Chondrocyte (in vitro differentiated cells): Measurements from ENCODE around the gene PTPN4. TPM values are rescaled to one million over a fixed set of nuclear protein-coding genes. Genes with fewer than 3 reads are reported as not detected.
A peak's percentile ranks its signal among the peaks of the same experiment; 100 is the strongest.

ENCODE experiments used
- DNase-seq: peaks from one replicate; pipeline ENCODE4 v3.0.0; 2021; ENCODE audit warnings: mixed read lengths, low spot score
- H3K27ac Mint-ChIP-seq: one replicate; pipeline ENCODE4 v1.8.0; 2021; ENCODE audit warnings: mild to moderate bottlenecking, moderate library complexity, mixed read lengths; ENCODE audit not compliant: unreplicated experiment
- H3K27me3 Mint-ChIP-seq: 2 replicates; pipeline ENCODE4 v1.8.0; 2021; ENCODE audit warnings: low read depth, mixed read lengths
- H3K36me3 Mint-ChIP-seq: 2 replicates; pipeline ENCODE4 v1.8.0; 2021; ENCODE audit warnings: low read depth, mixed read lengths
- H3K4me1 Mint-ChIP-seq: 2 replicates; pipeline ENCODE4 v1.8.0; 2021; ENCODE audit warnings: low read depth, mild to moderate bottlenecking, mixed read lengths
- H3K4me3 Mint-ChIP-seq: one replicate; pipeline ENCODE4 v1.8.0; 2021; ENCODE audit warnings: mild to moderate bottlenecking, moderate library complexity, mixed read lengths; ENCODE audit not compliant: unreplicated experiment
- H3K9me3 Mint-ChIP-seq: 2 replicates; pipeline ENCODE4 v1.8.0; 2021; ENCODE audit warnings: low read depth, mixed read lengths
- total RNA-seq: library from RNA; stranded (reverse); gene quantifications from 3 replicates; pipeline ENCODE4 v1.2.1, GENCODE V29; 2021
- TF ChIP-seq, protein P1 (sequence below): fragments of 200-600 bp; sonication (generic); IDR thresholded peaks from 2 replicates; pipeline ENCODE4 v1.5.0; 2021; ENCODE audit warnings: antibody characterized with exemption, mild to moderate bottlenecking, moderate library complexity

Gene PTPN4
- total RNA-seq, 1 donor from 2014 or later = 24.2 TPM

DNA sequence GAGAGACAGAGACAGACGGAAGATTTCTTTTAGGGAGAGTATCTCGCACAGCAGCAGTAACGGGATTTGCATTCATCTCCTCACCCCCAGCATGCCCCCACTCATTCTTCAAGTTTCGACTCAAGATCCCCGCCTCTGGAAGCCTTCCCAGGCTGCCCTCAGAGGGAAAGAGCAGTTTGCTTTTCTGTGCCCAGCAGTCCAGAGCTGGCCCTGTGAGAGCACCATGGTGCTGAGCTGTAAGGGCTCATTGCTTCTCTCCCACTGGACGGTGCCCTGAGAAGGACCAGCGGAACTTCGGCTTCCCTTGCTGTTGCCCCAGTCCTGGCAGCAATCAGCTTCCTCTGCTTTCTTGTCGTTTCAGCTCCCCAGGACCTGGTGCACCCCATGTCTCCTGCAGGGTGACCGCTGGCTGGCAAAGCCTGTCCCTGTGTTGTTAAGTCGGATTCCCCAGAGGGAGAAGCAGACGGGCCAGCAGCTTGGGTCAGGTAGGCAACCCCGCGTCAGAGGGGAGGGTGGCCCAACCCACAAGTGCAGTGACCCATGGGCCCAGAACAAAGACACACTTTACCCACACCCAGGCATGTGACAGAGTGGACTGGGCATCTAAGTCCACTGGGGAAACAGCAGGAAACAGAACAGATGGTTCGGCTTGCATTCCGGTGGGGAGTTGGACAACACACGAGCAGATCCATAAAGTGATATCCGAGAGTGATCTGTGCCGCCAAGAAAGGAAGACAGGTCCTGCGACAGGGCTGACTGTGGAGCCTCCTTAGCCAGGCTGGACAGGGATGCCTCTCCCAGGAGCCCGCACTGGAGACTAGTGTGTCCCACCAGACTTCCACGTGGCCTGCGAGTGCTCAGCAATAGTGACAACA lies 44.1 kb upstream of the PTPN4 start:
- H3K27me3 Mint-ChIP-seq = peaks cover 29% of the 10 kb centered on the region
- no peak overlapping the region for H3K27ac Mint-ChIP-seq
- no peaks in the 10 kb centered on the region for H3K9me3 Mint-ChIP-seq
- DNase-seq = peak; percentile 78
- no peaks in the 10 kb centered on the region for H3K36me3 Mint-ChIP-seq
- H3K4me1 Mint-ChIP-seq = peaks cover 4% of the 10 kb centered on the region
- no peak overlapping the region for H3K4me3 Mint-ChIP-seq
- TF ChIP-seq, protein P1, sequence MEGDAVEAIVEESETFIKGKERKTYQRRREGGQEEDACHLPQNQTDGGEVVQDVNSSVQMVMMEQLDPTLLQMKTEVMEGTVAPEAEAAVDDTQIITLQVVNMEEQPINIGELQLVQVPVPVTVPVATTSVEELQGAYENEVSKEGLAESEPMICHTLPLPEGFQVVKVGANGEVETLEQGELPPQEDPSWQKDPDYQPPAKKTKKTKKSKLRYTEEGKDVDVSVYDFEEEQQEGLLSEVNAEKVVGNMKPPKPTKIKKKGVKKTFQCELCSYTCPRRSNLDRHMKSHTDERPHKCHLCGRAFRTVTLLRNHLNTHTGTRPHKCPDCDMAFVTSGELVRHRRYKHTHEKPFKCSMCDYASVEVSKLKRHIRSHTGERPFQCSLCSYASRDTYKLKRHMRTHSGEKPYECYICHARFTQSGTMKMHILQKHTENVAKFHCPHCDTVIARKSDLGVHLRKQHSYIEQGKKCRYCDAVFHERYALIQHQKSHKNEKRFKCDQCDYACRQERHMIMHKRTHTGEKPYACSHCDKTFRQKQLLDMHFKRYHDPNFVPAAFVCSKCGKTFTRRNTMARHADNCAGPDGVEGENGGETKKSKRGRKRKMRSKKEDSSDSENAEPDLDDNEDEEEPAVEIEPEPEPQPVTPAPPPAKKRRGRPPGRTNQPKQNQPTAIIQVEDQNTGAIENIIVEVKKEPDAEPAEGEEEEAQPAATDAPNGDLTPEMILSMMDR = no peak

DNA sequence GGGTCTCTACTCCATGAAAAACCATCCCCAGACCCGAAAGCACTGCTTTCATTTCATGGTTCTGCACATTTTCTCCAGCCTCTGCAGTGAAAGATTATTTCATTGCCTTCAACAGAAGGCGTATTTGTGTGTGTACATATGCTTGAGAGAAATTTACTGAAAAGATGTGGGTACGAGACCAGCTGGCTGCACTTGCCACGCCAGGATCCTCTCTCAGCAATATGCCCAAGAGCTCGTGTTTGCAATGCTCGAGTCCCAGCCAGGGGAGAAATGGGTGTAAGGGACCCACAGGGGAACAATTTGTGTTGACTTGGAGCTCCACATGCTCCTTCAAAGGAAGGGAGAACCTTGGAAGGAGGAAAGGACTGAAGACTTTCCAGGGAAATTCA lies 43.4 kb upstream of the PTPN4 start:
- Mint-ChIP-seq H3K4me3 (no peak overlapping the region), H3K36me3 (no peaks in the 10 kb centered on the region), H3K4me1 (peaks cover 4% of the 10 kb centered on the region), H3K27me3 (peaks cover 29% of the 10 kb centered on the region), H3K9me3 (peaks cover 3% of the 10 kb centered on the region), H3K27ac (no peak overlapping the region)
- DNase-seq = peak; percentile 43
- TF ChIP-seq, protein P1 = no peak

DNA sequence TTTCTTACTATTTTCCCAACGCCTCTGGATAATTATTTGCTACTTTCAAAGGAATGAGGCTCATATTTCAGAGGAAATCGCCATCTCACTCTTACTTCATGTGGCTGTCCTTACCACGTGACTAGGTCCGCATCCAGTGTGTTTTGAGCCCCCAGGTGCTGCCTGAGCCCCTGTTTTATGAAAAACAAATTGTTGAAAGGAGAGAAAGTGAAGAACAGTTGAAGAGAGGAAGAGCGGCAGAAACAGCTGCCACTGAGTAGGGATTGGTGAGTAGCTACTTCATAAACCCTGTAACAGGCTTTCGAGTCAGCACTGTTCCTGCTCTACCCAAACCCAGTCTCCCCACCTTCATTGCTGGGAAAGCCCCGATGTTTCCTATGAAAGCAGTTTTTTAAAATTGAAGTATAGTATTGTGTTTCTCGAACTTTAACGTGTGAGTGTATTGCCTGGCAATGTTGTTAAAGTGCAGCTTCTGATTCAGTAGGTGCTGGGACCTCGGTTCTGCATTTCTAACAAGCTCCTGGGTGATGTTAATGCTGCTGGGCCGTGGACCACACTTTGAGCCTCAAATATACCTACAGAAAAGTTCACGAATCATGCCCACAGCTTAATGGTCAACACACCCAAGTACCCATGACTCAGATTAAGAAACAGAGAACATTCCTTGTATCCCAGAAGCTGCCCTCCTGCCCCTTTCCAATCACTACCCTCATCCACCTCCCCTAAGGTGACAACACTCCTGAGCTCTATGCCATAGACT lies 41.0 kb upstream of the PTPN4 start:
- Mint-ChIP-seq H3K4me1 (peaks cover 4% of the 10 kb centered on the region), H3K9me3 (peaks cover 3% of the 10 kb centered on the region), H3K4me3 (no peak overlapping the region), H3K36me3 (no peaks in the 10 kb centered on the region), H3K27ac (no peak overlapping the region), H3K27me3 (peaks cover 29% of the 10 kb centered on the region)
- TF ChIP-seq, protein P1 = no peak
- no peak for DNase-seq

DNA sequence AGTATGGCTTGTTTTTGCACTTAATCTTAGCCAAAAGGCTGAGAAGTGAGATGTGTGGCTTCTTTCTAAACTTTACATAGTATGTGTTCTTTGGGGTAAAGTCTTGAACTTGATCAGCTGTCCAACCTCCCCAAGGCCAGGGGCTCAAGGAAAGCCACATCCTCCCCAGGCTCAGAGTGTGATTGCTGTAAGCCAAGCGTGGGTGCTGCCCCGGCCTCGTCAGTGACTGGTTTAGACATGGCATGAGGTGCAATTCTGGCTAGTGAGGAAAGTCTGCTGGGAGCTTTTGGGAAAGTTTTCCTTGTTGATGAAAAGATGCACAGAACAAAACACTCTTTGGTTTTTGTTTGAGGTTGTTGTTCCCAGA lies 40.5 kb upstream of the PTPN4 start:
- H3K9me3 Mint-ChIP-seq = peaks cover 3% of the 10 kb centered on the region

DNA sequence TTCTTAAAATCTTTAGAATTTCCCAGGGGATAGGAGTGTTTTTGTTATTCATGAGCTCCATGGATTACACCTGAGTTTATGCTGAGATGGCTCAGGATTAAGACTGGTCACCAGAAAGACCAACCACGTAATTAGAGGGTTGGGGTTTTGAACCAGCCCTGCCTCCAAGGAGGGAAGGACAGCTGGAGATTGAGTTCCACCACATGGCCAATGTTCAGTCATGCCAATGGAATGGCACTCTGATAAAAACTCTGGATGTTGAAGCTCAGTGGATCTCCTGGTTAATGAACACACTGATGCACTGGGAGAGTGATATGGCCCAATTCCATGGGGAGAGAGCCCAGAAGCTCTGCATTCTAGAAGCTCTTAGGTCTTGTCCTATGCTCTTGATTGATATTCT lies 38.7 kb upstream of the PTPN4 start:
- H3K9me3 Mint-ChIP-seq = peaks cover 3% of the 10 kb centered on the region
- H3K4me1 Mint-ChIP-seq = no peaks in the 10 kb centered on the region
- no peak for DNase-seq
- TF ChIP-seq, protein P1 = no peak
- peaks cover 11% of the 10 kb centered on the region for H3K27me3 Mint-ChIP-seq
- H3K4me3 Mint-ChIP-seq = no peak overlapping the region
- H3K27ac Mint-ChIP-seq = no peak overlapping the region
- no peaks in the 10 kb centered on the region for H3K36me3 Mint-ChIP-seq

More for the DNA sequence above, 40.5 kb upstream of the PTPN4 start:
- TF ChIP-seq, protein P1 = no peak
- H3K4me1 Mint-ChIP-seq = no peaks in the 10 kb centered on the region
- no peak overlapping the region for H3K4me3 Mint-ChIP-seq
- DNase-seq = no peak
- peaks cover 24% of the 10 kb centered on the region for H3K27me3 Mint-ChIP-seq
- H3K27ac Mint-ChIP-seq = no peak overlapping the region
- no peaks in the 10 kb centered on the region for H3K36me3 Mint-ChIP-seq
